Measurements from ENCODE around the gene CAPZA2.

- no peak for TF ChIP-seq POLR2AphosphoS5 (IDR thresholded peaks at IDR 0.05; ENCODE audit: borderline replicate concordance, low read depth, low read length)
- no peak for TF ChIP-seq FOXP2 (optimal IDR thresholded peaks at IDR 0.05; ENCODE audit: control extremely low read depth, extremely low read length, insufficient read depth)
Observed at GRCh38 chr7:116820149-116820548, 42.2 kb upstream of the CAPZA2 start.
